RCC 7860 (cell line): ENCODE results near the gene CA14.
"Not testable (repeated sequence)": the region's sequence is repeated elsewhere in the genome, so short reads cannot be mapped to it uniquely, and the experiment has no call there.

Experiments
- DNase-seq: peaks from one replicate; pipeline ENCODE4 v3.0.0-alpha.2; 2015; ENCODE audit warnings: low spot score
- FAIRE-seq: peaks from 2 replicates; lab custom pipeline; 2012; peaks lifted over from hg19 to GRCh38; lab: Jason Lieb, UNC

The CA14 gene

GRCh38 chr1:150235852-150236613, 21.5 kb upstream of the CA14 start, which contains the start of gene ANP32E:
ANP32E (minus strand) TSS chr1:150236112; CDS start chr1:150235786, 326 bp downstream.
- peak; percentile 94 for FAIRE-seq
- DNase-seq, result peak; percentile 100

GRCh38 chr1:150236614-150237100, 20.9 kb upstream of the CA14 start:
- no peak for FAIRE-seq
- no peak for DNase-seq

- not testable (repeated sequence) for DNase-seq, FAIRE-seq
Measured at GRCh38 chr1:150237176-150237575, 20.4 kb upstream of the CA14 start.

DNA sequence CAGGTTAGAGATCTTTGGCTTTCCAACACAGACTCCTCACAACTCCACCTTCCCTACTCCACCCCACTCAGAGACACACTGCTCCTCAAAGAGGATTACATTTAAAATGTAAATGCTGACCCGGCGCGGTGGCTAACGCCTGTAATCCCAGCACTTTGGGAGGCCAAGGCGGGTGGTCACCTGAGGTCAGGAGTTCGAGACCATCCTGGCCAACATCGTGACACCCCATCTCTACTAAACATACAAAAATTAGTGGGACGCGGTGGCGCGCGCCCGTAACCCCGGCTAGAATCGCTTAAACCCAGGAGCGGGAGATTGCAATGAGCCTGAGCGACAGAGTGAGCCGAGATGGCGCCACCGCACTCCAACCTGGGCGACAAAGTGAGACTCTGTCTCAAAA, 19.8 kb upstream of the CA14 start:
- DNase-seq, result no peak
- no peak for FAIRE-seq

DNA sequence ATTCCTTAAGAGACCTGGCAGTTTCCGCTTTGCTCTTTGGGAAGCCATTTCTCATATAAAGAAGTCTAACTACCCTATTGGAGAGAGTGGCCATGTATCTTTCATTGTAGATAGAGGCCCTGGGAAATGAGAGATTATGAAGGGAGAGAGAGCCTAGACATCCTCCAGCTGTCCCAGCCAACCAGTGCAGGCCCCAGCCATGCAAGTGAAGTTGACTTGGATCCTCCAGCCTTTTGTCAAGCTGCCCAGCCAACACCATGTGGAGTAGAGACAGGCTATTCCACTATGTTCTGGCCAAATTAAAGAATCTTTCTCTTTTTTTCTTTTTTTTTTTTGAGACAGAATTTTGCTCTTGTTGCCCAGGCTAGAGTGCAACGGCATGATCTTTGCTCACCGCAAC, 14.6 kb upstream of the CA14 start:
- no peak for DNase-seq
- no peak for FAIRE-seq

DNA sequence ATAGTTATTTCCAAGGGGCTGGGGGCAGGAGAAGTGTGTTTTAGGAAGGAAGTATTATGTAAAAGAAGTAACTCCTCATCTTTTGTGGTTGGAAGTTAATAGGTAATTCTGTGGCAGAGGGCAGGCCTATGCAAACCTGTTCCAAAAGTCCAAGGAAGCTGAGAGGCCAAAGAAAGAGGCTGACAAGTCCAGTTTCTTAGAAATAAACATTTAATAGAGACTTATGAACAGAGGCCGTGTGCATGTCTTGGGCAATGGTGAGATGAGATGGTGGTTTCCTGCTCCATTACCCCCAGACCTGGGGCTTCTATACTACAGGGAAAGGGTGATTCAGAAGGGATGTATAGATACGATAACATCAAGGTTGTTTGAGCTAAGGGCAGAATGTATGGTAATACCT, 7.6 kb upstream of the CA14 start:
- no peak for DNase-seq
- no peak for FAIRE-seq

GRCh38 chr1:150256198-150256553, 1.4 kb upstream of the CA14 start:
- no peak for DNase-seq
- no peak for FAIRE-seq

- no peak for FAIRE-seq
- no peak for DNase-seq
Measured at GRCh38 chr1:150256554-150257341, 826 bp upstream of the CA14 start.

DNA sequence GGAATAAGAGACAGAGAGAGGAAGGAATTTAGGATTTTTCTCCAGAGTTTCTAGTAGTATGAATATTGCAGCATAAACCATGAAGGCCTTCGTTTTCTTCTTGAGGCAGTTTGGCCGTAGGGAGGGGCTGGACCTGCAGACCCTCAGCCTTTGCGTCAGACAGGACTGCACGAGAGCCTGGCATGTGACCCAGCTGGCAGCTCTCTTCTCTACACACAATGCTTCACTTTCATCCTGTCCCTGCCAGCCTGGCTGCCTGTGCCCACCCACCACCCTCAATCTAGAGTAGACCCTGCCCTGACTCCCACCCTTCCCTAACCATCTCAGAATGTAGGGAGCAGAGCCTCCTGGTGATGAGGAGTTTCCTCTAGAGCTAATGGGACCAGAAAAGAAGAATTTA, 1.6 kb downstream of the CA14 start:
- DNase-seq, result no peak
- no peak for FAIRE-seq

DNA sequence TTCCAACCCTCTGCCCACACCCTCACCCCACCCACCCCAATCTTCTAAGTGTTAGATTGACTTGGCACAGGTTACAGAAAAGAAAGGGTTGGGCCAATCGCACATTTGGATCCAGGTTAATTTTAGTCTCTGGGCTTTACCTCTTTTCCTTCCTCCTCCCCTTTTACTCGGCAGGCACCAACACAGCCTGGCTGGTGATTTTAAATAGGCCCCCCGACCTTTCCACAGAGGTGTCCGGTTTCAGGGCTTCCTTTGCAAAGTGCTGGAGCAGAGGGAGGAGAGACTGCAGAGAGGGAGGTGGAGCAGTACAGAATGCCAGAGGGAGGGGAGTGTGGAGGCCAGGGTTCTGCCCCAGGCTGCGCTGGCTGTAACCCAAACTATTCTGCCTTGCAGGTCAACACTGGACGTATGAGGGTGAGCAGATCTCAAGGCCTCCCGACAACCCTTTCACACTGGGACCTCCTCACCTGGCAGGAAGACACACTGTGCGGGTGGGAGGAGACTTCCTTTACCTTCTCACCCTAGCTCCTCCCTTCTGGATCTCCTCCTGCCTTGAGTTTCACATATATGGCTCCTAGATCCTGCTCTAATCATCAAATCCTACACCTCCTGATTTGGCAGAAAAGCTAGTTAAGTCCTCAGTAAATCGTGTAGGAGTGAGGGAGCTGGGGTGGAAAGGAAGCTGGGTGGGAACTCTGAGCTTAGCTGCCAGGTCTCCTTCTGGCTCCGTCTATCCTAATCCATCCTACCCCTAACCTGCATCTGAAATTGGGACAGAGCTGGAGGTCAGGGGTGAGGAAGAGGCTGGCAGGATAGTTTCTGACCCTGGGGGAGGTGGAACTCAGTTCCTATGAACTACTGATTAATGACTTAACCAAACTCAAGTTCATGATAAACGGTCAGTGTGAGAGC, 2.4 kb downstream of the CA14 start:
- DNase-seq (no peak), FAIRE-seq (no peak)

DNA sequence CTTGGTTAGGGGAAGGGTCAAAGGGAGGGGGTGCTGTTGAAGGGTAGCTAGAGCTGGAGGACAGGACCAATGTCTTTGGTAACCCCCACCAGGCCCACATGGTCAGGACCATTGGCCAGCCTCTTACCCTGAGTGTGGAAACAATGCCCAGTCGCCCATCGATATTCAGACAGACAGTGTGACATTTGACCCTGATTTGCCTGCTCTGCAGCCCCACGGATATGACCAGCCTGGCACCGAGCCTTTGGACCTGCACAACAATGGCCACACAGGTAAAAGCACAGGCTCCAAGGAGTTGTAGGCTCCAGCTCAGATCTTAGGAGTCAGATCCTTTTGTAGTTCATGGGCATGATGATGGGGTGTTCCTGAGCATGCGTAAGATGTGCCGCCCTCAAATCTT, 3.8 kb downstream of the CA14 start:
- DNase-seq (no peak), FAIRE-seq (no peak)

DNA sequence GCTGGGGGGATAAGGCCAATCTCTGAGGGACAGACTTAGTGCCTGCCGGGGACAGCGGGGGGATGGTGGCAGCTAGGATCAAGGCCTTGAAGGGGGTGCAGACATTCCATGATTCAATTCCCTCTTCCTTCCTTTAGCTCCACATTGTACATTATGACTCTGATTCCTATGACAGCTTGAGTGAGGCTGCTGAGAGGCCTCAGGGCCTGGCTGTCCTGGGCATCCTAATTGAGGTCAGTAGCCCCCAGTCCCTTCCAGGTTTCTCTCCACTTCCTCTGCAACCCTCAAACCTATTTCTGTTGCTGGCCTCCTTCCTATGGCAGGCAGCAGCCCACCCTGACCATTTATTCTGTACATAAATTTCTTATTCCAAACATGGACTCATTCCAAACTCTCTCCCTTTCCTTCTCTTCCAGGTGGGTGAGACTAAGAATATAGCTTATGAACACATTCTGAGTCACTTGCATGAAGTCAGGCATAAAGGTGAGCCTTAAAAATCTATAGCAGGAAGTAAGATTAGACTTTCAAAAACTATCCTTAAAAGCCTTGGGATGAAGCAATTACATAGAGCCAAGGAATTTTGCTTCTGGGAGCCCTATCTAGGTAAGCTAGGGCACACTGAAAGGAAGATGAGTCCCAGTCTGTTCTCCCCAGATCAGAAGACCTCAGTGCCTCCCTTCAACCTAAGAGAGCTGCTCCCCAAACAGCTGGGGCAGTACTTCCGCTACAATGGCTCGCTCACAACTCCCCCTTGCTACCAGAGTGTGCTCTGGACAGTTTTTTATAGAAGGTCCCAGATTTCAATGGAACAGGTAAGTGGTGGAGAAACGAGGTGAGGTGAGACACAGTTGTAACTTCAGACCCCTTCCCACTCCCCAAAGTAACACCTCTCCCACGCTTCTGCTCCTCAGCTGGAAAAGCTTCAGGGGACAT, 5.1 kb downstream of the CA14 start:
- no peak for DNase-seq
- FAIRE-seq, result no peak

DNA sequence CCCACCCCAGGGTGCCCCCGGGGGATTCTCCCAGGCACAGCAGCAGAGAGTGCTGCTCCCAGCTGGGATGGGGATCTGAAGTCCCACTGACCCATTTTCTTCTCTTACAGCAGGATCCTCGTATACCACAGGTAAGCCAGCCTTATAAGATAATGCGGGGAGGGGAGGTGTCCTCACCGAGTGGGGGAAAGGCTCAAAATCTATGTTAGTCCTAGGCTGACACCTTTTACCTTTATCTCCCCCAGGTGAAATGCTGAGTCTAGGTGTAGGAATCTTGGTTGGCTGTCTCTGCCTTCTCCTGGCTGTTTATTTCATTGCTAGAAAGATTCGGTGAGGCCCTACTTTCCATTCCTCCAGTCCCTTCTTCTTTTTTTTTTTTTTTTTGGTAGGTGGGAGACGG, 6.0 kb downstream of the CA14 start:
- FAIRE-seq (no peak), DNase-seq (no peak)

GRCh38 chr1:150267896-150268295, 10.3 kb downstream of the CA14 start:
- DNase-seq, result no peak
- FAIRE-seq, result no peak

- DNase-seq, result peak; percentile 11
- FAIRE-seq, result no peak
Measured at GRCh38 chr1:150268340-150268704, 10.7 kb downstream of the CA14 start.

GRCh38 chr1:150268705-150269403, 11.3 kb downstream of the CA14 start, which contains the start of gene APH1A:
APH1A (minus strand) TSS chr1:150269016; CDS start chr1:150268810, 206 bp downstream.
- DNase-seq, result peak; percentile 89
- peak; percentile 82 for FAIRE-seq

- FAIRE-seq (no peak), DNase-seq (no peak)
Measured at GRCh38 chr1:150269451-150269850, 11.9 kb downstream of the CA14 start.

- FAIRE-seq, result no peak
- DNase-seq, result no peak
Measured at GRCh38 chr1:150271291-150271959, 13.9 kb downstream of the CA14 start.

GRCh38 chr1:150273311-150273710, 15.7 kb downstream of the CA14 start:
- no peak for FAIRE-seq
- no peak for DNase-seq
